ENCODE measurements around the gene ZWILCH.

DNA sequence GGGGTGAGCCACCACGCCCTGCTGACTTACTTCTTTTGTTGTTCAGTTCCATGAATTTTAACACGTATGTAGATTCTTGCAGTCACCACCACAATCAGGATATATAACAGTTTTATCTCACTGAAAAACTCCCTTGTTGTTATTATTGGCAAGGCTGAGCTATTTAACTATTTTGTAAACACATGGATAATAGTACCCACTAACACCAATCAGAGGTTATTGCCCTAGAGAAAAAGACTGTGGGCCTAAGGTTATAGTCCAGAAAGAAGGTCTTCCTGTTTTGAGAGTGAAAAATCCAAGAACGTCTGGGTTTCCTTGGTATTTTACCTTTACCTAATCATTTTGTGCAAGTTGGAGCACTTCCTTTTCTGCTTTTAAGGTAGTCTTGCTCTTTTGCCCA lies 9.5 kb downstream of the ZWILCH start:
- no peak for TF ChIP-seq TAF1 (IDR thresholded peaks at IDR 0.05; ENCODE audit: borderline replicate concordance, insufficient read depth, low read length)
- no peak for TF ChIP-seq POLR2AphosphoS5 (IDR thresholded peaks at IDR 0.05; ENCODE audit: low read depth, low read length)
- TF ChIP-seq FOXP2 (optimal IDR thresholded peaks at IDR 0.05; ENCODE audit: borderline replicate concordance, extremely low read depth, extremely low read length, insufficient read depth) = no peak
- TF ChIP-seq, protein P1, sequence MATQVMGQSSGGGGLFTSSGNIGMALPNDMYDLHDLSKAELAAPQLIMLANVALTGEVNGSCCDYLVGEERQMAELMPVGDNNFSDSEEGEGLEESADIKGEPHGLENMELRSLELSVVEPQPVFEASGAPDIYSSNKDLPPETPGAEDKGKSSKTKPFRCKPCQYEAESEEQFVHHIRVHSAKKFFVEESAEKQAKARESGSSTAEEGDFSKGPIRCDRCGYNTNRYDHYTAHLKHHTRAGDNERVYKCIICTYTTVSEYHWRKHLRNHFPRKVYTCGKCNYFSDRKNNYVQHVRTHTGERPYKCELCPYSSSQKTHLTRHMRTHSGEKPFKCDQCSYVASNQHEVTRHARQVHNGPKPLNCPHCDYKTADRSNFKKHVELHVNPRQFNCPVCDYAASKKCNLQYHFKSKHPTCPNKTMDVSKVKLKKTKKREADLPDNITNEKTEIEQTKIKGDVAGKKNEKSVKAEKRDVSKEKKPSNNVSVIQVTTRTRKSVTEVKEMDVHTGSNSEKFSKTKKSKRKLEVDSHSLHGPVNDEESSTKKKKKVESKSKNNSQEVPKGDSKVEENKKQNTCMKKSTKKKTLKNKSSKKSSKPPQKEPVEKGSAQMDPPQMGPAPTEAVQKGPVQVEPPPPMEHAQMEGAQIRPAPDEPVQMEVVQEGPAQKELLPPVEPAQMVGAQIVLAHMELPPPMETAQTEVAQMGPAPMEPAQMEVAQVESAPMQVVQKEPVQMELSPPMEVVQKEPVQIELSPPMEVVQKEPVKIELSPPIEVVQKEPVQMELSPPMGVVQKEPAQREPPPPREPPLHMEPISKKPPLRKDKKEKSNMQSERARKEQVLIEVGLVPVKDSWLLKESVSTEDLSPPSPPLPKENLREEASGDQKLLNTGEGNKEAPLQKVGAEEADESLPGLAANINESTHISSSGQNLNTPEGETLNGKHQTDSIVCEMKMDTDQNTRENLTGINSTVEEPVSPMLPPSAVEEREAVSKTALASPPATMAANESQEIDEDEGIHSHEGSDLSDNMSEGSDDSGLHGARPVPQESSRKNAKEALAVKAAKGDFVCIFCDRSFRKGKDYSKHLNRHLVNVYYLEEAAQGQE (IDR thresholded peaks at IDR 0.05; ENCODE audit: insufficient read depth in 1 of 2, low read depth in 2 of 2, low read length in 2 of 2) = no peak
- no peak for TF ChIP-seq SIN3A (IDR thresholded peaks at IDR 0.05; ENCODE audit: borderline replicate concordance, insufficient read depth, low read length)
